Astrocyte (in vitro differentiated cells and primary cell): Measurements from ENCODE around the gene SPIN1.

Experiments
- CTCF ChIP-seq: IDR thresholded peaks from 2 replicates; pipeline ENCODE4 v1.5.1; 2011; ENCODE audit warnings: low read depth, mild to moderate bottlenecking, inconsistent platforms, low read length, moderate library complexity; ENCODE audit not compliant: insufficient read depth
- EZH2 ChIP-seq: IDR thresholded peaks from 2 replicates; pipeline ENCODE4 v1.6.1; 2012; ENCODE audit warnings: mild to moderate bottlenecking, low read length, inconsistent platforms; ENCODE audit not compliant: insufficient read depth

- TF ChIP-seq CTCF (no peak), EZH2 (no peak)
These were observed 30.7 kb downstream of the SPIN1 start for GRCh38 chr9:88418715-88419540.
